HepG2 (cell line): Measurements from ENCODE around the gene PDPR. TPM values are rescaled to one million over a fixed set of nuclear protein-coding genes. Genes with fewer than 3 reads are reported as not detected.
"Not testable (repeated sequence)": the region's sequence is repeated elsewhere in the genome, so short reads cannot be mapped to it uniquely, and the experiment has no call there.

Source experiments
- ATAC-seq: fragments of 200-7000 bp; cut with Tn5 transposase; 3 replicates; pipeline ENCODE4 v1.9.1; 2020; ENCODE audit warnings: mild to moderate bottlenecking, moderate library complexity
- BruUV-seq: library from RNA; stranded (reverse); fragments of 400-500 nt; replicated peaks from 2 replicates; lab custom pipeline; 2021; lab: Mats Ljungman, UMichigan
- CTCF ChIA-PET: fragments of 300-600 bp; formaldehyde crosslinking; extraction: SDS; loops from one replicate; lab custom pipeline; 2021; ENCODE audit warnings: low total read pairs, inconsistent platforms, low intra/inter-chr PET ratio; lab: Yijun Ruan, JAX
- POLR2A ChIA-PET: fragments of 350-600 bp; sonication (Branson Sonifier 250); formaldehyde crosslinking; loops from one replicate; lab custom pipeline; 2020; ENCODE audit warnings: antibody characterized with exemption, inconsistent platforms; lab: Yijun Ruan, JAX
- DNase-seq: peaks from one replicate; pipeline ENCODE4 v3.0.0-alpha.2; 2015; ENCODE audit warnings: low spot score
- FAIRE-seq: peaks from 3 replicates; lab custom pipeline; 2011; peaks lifted over from hg19 to GRCh38; lab: Jason Lieb, UNC
- H2AFZ ChIP-seq: one replicate; pipeline ENCODE4 v1.6.1; 2011; ENCODE audit warnings: low read length, inconsistent platforms
- H3K27ac ChIP-seq: fragments of 300-600 bp; 3 replicates; pipeline ENCODE4 v1.8.0; 2011; ENCODE audit warnings: mixed run types, mild to moderate bottlenecking, mixed read lengths, low read length, inconsistent platforms; ENCODE audit not compliant: insufficient read depth; ENCODE audit errors: extremely low read length
- H3K27me3 ChIP-seq, 2 experiments: fragments of 200-600 bp in 1 of 2; 2 replicates in 1 of 2; 3 replicates in 1 of 2; pipeline versions ENCODE4 v1.6.0 to v1.8.0; 2011; ENCODE audit warnings: low read length in 2 of 2, mild to moderate bottlenecking in 2 of 2, moderate library complexity in 2 of 2, inconsistent platforms in 1 of 2; ENCODE audit not compliant: insufficient read depth in 2 of 2, control insufficient read depth in 1 of 2
- H3K36me3 ChIP-seq, 2 experiments: fragments of 200-600 bp in 1 of 2; replicated peaks in 1 of 2; 2 replicates in 1 of 2; 3 replicates in 1 of 2; pipeline versions ENCODE4 v1.5.1 to v1.8.0; 2011; ENCODE audit warnings: low read length in 2 of 2, inconsistent platforms in 1 of 2; ENCODE audit not compliant: insufficient read depth in 2 of 2, control insufficient read depth in 1 of 2
- H3K4me1 ChIP-seq: 2 replicates; pipeline ENCODE4 v1.5.1; 2012; ENCODE audit warnings: low read length, inconsistent platforms; ENCODE audit not compliant: insufficient read depth
- H3K4me2 ChIP-seq: 2 replicates; pipeline ENCODE4 v1.6.0; 2011; ENCODE audit warnings: low read depth, low read length, inconsistent platforms
- H3K4me3 ChIP-seq, 3 experiments: fragments of 200-600 bp in 1 of 3; sonication (generic), shearing (Covaris generic) in 1 of 3; replicated peaks in 1 of 3; 2 replicates each; pipeline ENCODE4 v1.5.1; 2011 to 2016; ENCODE audit warnings: low read length in 3 of 3, inconsistent platforms in 2 of 3, low read depth in 2 of 3, mild to moderate bottlenecking in 2 of 3, control low read depth in 1 of 3, mixed read lengths in 1 of 3; ENCODE audit not compliant: insufficient read depth in 1 of 3
- H3K79me2 ChIP-seq: one replicate; pipeline ENCODE4 v1.6.1; 2011; ENCODE audit warnings: low read length, inconsistent platforms; ENCODE audit not compliant: insufficient read depth
- H3K9ac ChIP-seq: 2 replicates; pipeline ENCODE4 v1.6.0; 2011; ENCODE audit warnings: mild to moderate bottlenecking, low read depth, low read length, inconsistent platforms; ENCODE audit not compliant: insufficient read depth
- H3K9me3 ChIP-seq: 2 replicates; pipeline ENCODE4 v1.5.1; 2012; ENCODE audit warnings: mild to moderate bottlenecking, low read length
- H4K20me1 ChIP-seq: 2 replicates; pipeline ENCODE4 v1.6.0; 2011; ENCODE audit warnings: inconsistent platforms, mild to moderate bottlenecking, low read length, moderate library complexity; ENCODE audit not compliant: insufficient read depth
- ADNP ChIP-seq: sonication (generic); formaldehyde crosslinking; IDR thresholded peaks from 2 replicates; pipeline ENCODE4 v1.4.0; 2020; ENCODE audit warnings: missing genetic modification reagents
- KDM1A ChIP-seq: IDR thresholded peaks from 2 replicates; pipeline ENCODE4 v1.6.1; 2016; ENCODE audit warnings: missing compliant biosample characterization
- RCOR2 ChIP-seq: IDR thresholded peaks from 2 replicates; pipeline ENCODE4 v1.6.1; 2016; ENCODE audit warnings: missing biosample characterization, missing genetic modification reagents
- ZMYM3 ChIP-seq: sonication (generic); formaldehyde crosslinking; IDR thresholded peaks from 2 replicates; pipeline ENCODE4 v1.5.1; 2020; ENCODE audit warnings: mild to moderate bottlenecking, missing genetic modification reagents
- ZNF629 ChIP-seq: sonication (generic); formaldehyde crosslinking; conservative IDR thresholded peaks from 2 replicates; pipeline ENCODE4 v1.5.0; 2020; ENCODE audit warnings: missing genetic modification reagents
- WGBS: methylation state at CpG from one replicate; pipeline ENCODE4 v1.1.6; 2017; ENCODE audit warnings: low lambda C conversion rate; 5-methylcytosine and 5-hydroxymethylcytosine counted together
- in situ Hi-C: cut with HindIII; loops from 2 replicates; pipeline ENCODE4 v1.10.0; 2017; ENCODE audit warnings: low pct_unique_long_range_greater_than_20kb; ENCODE audit not compliant: extremely low pct_ligation_motif_present
- intact Hi-C: fragments of 100-400 bp; cut with micrococcal nuclease; formaldehyde crosslinking; loops from one replicate; pipeline ENCODE4 v1.10.0; 2022; ENCODE audit not compliant: unreplicated experiment
- polyA plus RNA-seq, 8 experiments: library from polyadenylated mRNA; depleted of rRNA in 3 of 8; stranded (reverse) in 7 of 8; unstranded in 1 of 8; fragments of >200 nt; fragmentation: Illumina TruSeq in 4 of 8; extraction: Trizol in 4 of 8; gene quantifications; 2 replicates each; pipeline versions ENCODE4 v1.2.1 to v1.2.3, GENCODE V29; 2011 to 2016; ENCODE audit warnings: low read depth in 4 of 8, missing spikeins in 1 of 8, mixed read lengths in 1 of 8; ENCODE audit not compliant: insufficient read depth in 1 of 8
- total RNA-seq, 5 experiments: library from RNA; depleted of rRNA; stranded (reverse); fragments of >200 nt; fragmentation: Illumina TruSeq; extraction: Trizol; gene quantifications; 2 replicates each; pipeline ENCODE4 v1.2.3, GENCODE V29; 2016; ENCODE audit warnings: low read depth in 1 of 5
- TF ChIP-seq, protein P1 (sequence below): sonication (generic); formaldehyde crosslinking; IDR thresholded peaks from 2 replicates; pipeline ENCODE4 v1.5.0; 2020; ENCODE audit warnings: mild to moderate bottlenecking, missing genetic modification reagents, moderate library complexity

PDPR gene
- total and polyA plus RNA-seq, 2 of the 13 experiments (the other 11 are each of a cell fraction or from before 2014, with no cell fraction given) = 19.5 to 29.9 TPM

DNA sequence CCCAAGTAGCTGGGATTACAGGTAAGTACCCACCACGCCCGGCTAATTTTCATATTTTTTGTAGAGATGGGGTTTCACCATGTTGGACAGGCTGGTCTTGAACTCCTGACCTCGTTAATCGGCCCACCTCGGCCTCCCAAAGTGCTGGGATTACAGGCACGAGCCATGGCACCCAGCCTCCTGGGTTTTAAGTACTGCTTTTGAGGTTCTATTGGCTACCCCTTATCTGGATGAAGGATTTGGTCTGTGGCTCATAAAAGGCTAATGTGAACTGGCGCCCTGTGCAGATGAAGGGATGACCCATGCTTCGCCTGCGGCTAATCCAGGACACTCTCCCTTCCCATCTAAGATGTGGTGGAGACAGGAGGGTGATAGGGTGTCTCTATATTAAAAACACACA, 85.0 kb downstream of the PDPR start:
- H3K4me2 ChIP-seq, H3K36me3 ChIP-seq, H3K9ac ChIP-seq, H3K79me2 ChIP-seq, H2AFZ ChIP-seq, ATAC-seq, H3K27ac ChIP-seq, CTCF ChIA-PET, intact Hi-C loops, H3K4me3 ChIP-seq, in situ Hi-C loops, H3K9me3 ChIP-seq, FAIRE-seq, H4K20me1 ChIP-seq, DNase-seq, BruUV-seq, H3K27me3 ChIP-seq, POLR2A ChIA-PET: not testable (repeated sequence)
- WGBS = 53% methylated on average over 9 of the region's 9 CpGs
- H3K4me1 ChIP-seq = peaks cover 20% of the 10 kb centered on the region

DNA sequence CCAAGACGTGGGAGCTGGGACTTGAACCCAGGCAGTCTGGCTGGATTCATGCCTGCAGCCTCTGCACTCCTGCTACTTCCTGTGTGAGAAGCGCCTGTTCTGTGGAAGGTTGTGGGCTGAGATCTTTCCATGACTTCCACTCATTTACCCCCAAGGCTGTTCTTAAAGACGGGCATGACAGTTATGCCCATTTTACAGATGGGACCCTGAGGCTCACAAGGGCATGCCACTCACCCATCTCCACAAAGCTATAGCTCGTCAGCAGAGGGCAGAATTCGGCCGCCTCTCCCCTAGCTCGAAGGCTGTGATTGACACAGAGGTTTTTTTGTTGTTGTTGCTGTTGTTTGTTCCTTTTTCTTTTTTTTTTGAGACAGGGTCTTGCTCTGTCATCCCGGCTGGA, 85.9 kb downstream of the PDPR start:
- CTCF ChIA-PET, H3K9ac ChIP-seq, BruUV-seq, H3K79me2 ChIP-seq, H4K20me1 ChIP-seq, POLR2A ChIA-PET, H2AFZ ChIP-seq, intact Hi-C loops, ATAC-seq, H3K27me3 ChIP-seq, H3K9me3 ChIP-seq, H3K4me2 ChIP-seq, H3K27ac ChIP-seq, DNase-seq, in situ Hi-C loops, H3K4me3 ChIP-seq, H3K36me3 ChIP-seq, FAIRE-seq: not testable (repeated sequence)
- H3K4me1 ChIP-seq = peaks cover 20% of the 10 kb centered on the region
- TF ChIP-seq ADNP (peak; percentile 65; the same call in 1 of the 2 replicates), KDM1A (CRISPR knock-in tag) (peak; percentile 90), RCOR2 (0 out of 2 replicates have a peak, but pooled peaks have one; percentile 52), ZMYM3 (CRISPR knock-in tag) (peak; percentile 36; the same call in 1 of the 2 replicates), ZNF629 (peak; percentile 96)
- TF ChIP-seq, protein P1, sequence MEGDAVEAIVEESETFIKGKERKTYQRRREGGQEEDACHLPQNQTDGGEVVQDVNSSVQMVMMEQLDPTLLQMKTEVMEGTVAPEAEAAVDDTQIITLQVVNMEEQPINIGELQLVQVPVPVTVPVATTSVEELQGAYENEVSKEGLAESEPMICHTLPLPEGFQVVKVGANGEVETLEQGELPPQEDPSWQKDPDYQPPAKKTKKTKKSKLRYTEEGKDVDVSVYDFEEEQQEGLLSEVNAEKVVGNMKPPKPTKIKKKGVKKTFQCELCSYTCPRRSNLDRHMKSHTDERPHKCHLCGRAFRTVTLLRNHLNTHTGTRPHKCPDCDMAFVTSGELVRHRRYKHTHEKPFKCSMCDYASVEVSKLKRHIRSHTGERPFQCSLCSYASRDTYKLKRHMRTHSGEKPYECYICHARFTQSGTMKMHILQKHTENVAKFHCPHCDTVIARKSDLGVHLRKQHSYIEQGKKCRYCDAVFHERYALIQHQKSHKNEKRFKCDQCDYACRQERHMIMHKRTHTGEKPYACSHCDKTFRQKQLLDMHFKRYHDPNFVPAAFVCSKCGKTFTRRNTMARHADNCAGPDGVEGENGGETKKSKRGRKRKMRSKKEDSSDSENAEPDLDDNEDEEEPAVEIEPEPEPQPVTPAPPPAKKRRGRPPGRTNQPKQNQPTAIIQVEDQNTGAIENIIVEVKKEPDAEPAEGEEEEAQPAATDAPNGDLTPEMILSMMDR = 0 out of 2 replicates have a peak, but pooled peaks have one; percentile 18
- 69% methylated on average over 8 of the region's 8 CpGs for WGBS
